Camera-type eye (tissue), 1 donor: ENCODE results near the gene CTNNAL1. TPM values are rescaled to one million over a fixed set of nuclear protein-coding genes. Genes with fewer than 3 reads are reported as not detected.

Source experiments
- total RNA-seq: library from RNA; depleted of rRNA; stranded (reverse); fragments of >200 nt; gene quantifications from one replicate; pipeline ENCODE4 v1.2.3, GENCODE V29; 2014

CTNNAL1 gene, protein sequence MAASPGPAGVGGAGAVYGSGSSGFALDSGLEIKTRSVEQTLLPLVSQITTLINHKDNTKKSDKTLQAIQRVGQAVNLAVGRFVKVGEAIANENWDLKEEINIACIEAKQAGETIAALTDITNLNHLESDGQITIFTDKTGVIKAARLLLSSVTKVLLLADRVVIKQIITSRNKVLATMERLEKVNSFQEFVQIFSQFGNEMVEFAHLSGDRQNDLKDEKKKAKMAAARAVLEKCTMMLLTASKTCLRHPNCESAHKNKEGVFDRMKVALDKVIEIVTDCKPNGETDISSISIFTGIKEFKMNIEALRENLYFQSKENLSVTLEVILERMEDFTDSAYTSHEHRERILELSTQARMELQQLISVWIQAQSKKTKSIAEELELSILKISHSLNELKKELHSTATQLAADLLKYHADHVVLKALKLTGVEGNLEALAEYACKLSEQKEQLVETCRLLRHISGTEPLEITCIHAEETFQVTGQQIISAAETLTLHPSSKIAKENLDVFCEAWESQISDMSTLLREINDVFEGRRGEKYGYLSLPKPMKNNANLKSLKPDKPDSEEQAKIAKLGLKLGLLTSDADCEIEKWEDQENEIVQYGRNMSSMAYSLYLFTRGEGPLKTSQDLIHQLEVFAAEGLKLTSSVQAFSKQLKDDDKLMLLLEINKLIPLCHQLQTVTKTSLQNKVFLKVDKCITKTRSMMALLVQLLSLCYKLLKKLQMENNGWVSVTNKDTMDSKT
- 65.6 TPM for total RNA-seq

DNA sequence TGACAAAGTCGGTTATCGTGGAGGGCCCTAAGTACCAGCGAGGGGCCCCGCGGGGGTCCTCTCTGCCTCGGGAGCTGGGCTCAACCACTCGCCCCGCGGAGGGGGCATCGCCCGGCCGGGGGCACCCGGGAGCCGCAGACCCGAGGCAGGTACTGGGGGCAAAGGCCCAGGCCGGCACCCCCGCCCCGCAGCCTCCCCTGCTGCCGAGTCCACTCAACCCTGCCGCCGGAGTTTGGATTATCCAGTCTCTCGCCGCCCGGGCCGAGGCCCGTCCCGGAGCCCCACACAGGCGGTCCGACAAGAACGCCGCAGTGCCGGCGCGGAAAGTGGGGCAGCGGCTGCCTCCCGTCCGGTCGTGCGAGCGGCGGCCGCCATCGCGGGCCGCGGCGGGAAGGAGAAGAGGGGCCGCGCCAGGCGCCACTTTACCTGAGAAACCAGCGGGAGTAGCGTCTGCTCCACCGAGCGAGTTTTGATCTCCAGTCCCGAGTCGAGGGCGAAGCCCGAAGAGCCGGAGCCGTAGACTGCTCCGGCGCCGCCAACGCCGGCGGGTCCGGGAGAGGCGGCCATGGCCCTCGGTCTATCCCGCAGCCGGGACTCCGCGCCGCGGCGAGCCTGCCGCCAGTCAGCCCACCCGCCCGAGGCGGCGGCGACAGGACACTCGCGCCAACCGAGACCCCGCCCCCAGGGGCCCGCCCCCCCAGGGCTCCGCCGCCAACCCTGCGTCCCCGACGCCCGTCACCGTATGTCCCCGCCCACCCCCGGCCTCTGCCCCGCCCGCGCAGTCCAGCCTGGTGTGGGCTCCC, at the start of gene CTNNAL1:
TSS of gene CTNNAL1 (minus strand) at position 624 of the 803 bp plus-strand sequence. CDS start at position 567, 57 bp downstream.

DNA sequence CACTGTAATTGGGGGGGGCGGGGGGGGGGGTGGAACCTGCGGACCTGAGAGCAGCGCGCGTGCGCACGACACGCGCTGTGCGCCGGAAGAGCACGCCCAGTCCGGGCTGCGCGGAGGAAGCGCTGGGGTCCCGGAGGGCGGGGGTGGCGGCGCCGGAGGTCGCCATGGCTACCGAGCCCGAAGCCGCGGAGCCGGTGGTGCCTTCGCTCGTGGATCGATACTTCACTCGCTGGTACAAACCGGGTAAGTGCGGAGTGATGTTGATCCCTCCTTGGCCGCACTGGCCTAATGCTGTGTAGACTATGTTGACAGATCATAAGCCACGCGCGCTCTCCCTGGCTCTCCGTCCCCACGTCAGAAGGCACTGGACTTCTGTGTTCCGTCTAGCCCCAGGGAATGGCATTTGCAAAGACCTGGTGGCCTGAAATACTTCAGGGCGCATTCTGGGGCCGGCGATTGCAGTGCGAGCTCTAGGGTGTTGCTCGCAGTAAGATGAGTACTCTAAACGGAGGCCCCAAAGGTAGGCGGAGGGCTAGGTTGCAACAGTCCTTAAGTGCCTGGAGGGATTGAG, 78.9 kb downstream of the CTNNAL1 start, which contains the start of gene ABITRAM:
TSS of gene ABITRAM (plus strand) at position 78 of the 571 bp plus-strand sequence. CDS start at position 165, 87 bp downstream.

DNA sequence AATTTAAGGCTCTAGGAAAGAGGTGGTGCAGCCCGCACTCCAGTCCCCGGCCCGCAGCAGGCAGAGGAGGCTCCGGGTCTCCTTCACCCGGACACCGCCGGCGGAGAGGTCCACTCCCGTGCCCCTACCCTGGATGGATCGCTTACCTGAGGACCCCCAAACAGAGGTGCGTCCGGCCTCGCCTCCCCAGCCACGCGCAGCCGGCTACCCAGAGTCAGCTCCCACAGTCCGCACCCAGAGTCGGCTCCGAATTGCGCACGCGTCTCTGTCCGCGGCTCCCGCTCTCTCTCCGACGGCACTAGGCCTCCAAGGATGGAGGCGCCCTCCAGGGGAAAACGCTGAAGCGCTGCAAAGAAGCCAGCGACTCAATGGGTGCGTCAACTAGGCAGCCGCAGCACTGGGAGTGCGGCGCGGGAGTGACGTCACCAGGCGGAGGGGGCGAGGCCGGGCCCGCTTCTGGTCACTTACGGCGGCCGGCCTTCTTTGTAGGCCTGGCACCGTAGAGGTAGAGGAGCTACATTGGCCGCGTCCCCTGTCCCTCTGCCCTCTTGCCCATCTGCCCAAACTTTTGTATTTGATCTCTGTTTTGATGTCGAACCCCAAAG, 79.5 kb downstream of the CTNNAL1 start, which contains the start of gene ELP1:
TSS of gene ELP1 (minus strand) at position 407 of the 605 bp plus-strand sequence. CDS start 2,978 bp downstream, outside the sequence.

Other genes with a start within 250 kb of the CTNNAL1 start
- gene ACTL7B, start 157.5 kb downstream of the CTNNAL1 start, total RNA-seq, result not detected
- not detected for gene ACTL7A, start 151.2 kb downstream of the CTNNAL1 start, total RNA-seq
- 50.9 TPM for gene ELP1, start 79.4 kb downstream of the CTNNAL1 start, total RNA-seq
- gene ABITRAM, start 79.1 kb downstream of the CTNNAL1 start, total RNA-seq, result 14.6 TPM
- gene TMEM245, start 106.4 kb upstream of the CTNNAL1 start, total RNA-seq, result 99.2 TPM
- 28.0 TPM for gene FRRS1L, start 153.8 kb upstream of the CTNNAL1 start, total RNA-seq